A673 (cell line): ENCODE measurements around the gene CYTH1. TPM values are rescaled to one million over a fixed set of nuclear protein-coding genes. Genes with fewer than 3 reads are reported as not detected.

Experiments used
- BruUV-seq: library from RNA; stranded (reverse); fragments of 400-500 nt; replicated peaks from 2 replicates; lab custom pipeline; 2021; lab: Mats Ljungman, UMichigan
- CTCF ChIA-PET: fragments of 300-600 bp; sonication (Branson Sonifier 250); formaldehyde crosslinking; loops from one replicate; lab custom pipeline; 2022; ENCODE audit warnings: antibody characterized with exemption; lab: Charles Lee
- POLR2A ChIA-PET: fragments of 300-600 bp; sonication (Branson Sonifier 250); formaldehyde crosslinking; loops from one replicate; lab custom pipeline; 2022; ENCODE audit warnings: antibody characterized with exemption; ENCODE audit not compliant: low non-redundant PET; lab: Charles Lee
- DNase-seq: peaks from one replicate; pipeline ENCODE4 v3.0.0-alpha.2; 2015; ENCODE audit warnings: low spot score
- H3K27ac ChIP-seq: fragments of 200-600 bp; sonication (generic); 2 replicates; pipeline ENCODE4 v1.5.1; 2016; ENCODE audit warnings: mixed run types, low read depth, mild to moderate bottlenecking, mixed read lengths, antibody characterized with exemption, low read length; ENCODE audit not compliant: poor library complexity, severe bottlenecking
- H3K27me3 ChIP-seq: fragments of 200-600 bp; sonication (generic); replicated peaks from 2 replicates; pipeline ENCODE4 v1.6.1; 2017; ENCODE audit warnings: mixed run types, low read depth, mild to moderate bottlenecking, mixed read lengths, antibody characterized with exemption, low read length; ENCODE audit not compliant: insufficient read depth, poor library complexity
- H3K36me3 ChIP-seq: fragments of 200-600 bp; sonication (generic); 2 replicates; pipeline ENCODE4 v1.6.1; 2016; ENCODE audit warnings: mixed run types, mild to moderate bottlenecking, mixed read lengths, antibody characterized with exemption, low read length; ENCODE audit not compliant: insufficient read depth, poor library complexity, severe bottlenecking
- H3K4me1 ChIP-seq: fragments of 200-600 bp; sonication (generic); 2 replicates; pipeline ENCODE4 v1.6.1; 2017; ENCODE audit warnings: mixed run types, mild to moderate bottlenecking, mixed read lengths, antibody characterized with exemption, low read length; ENCODE audit not compliant: insufficient read depth, poor library complexity, severe bottlenecking
- H3K4me3 ChIP-seq: fragments of 200-600 bp; sonication (generic); 2 replicates; pipeline ENCODE4 v1.5.1; 2016; ENCODE audit warnings: low read depth, mixed run types, mild to moderate bottlenecking, mixed read lengths, low read length; ENCODE audit not compliant: poor library complexity, severe bottlenecking
- H3K9me3 ChIP-seq: fragments of 200-600 bp; sonication (generic); 2 replicates; pipeline ENCODE4 v1.6.1; 2016; ENCODE audit warnings: mixed run types, low read depth, mild to moderate bottlenecking, mixed read lengths, antibody characterized with exemption, low read length; ENCODE audit not compliant: poor library complexity, severe bottlenecking
- CTCF ChIP-seq: fragments of 300-800, 200-600 bp; sonication (generic); conservative IDR thresholded peaks from 2 replicates; pipeline ENCODE4 v1.5.1; 2017; ENCODE audit warnings: low read depth, mild to moderate bottlenecking, antibody characterized with exemption, low read length, moderate library complexity, mixed read lengths
- EZH2 ChIP-seq: fragments of 200-600 bp; sonication (generic); IDR thresholded peaks from 2 replicates; pipeline ENCODE4 v1.6.1; 2017; ENCODE audit warnings: borderline replicate concordance, low read depth, mild to moderate bottlenecking, mixed read lengths, antibody characterized with exemption, low read length; ENCODE audit not compliant: poor library complexity, severe bottlenecking
- intact Hi-C: fragments of 100-400 bp; cut with micrococcal nuclease; formaldehyde crosslinking; loops from one replicate; pipeline ENCODE4 v1.10.0; 2022; ENCODE audit not compliant: unreplicated experiment
- total RNA-seq: library from RNA; stranded (reverse); gene quantifications from 2 replicates; pipeline ENCODE4 v1.2.3, GENCODE V29; 2021

Gene CYTH1
- total RNA-seq, 1 experiment from 2014 or later: 17.9 TPM

GRCh38 chr17:78717431-78717980 is 64.6 kb downstream of the CYTH1 start:
- peak overlapping the region; percentile 26 for H3K27ac ChIP-seq
- POLR2A ChIA-PET: no interaction called here
- no peaks in the 10 kb centered on the region for H3K9me3 ChIP-seq
- no peaks in the 10 kb centered on the region for H3K36me3 ChIP-seq
- TF ChIP-seq EZH2 (no peak), CTCF (no peak)
- H3K4me1 ChIP-seq: peaks cover 43% of the 10 kb centered on the region
- H3K27me3 ChIP-seq: no peaks in the 10 kb centered on the region
- intact Hi-C loops: no loop called here
- CTCF ChIA-PET: interaction anchor here (1.6 kb wide), 1 partner anchor 10 kb away, joined by 4 read pairs; no protein-coding TSS in a partner anchor
- BruUV-seq: no TSS peak
- peak overlapping the region; percentile 34 for H3K4me3 ChIP-seq
- peak; percentile 54 for DNase-seq

- ChIA-PET CTCF (interaction anchor here (1.6 kb wide), 1 partner anchor 9 kb away, joined by 4 read pairs; no protein-coding TSS in a partner anchor), POLR2A (no interaction called here)
- H3K4me3 ChIP-seq: peak overlapping the region; percentile 34
- H3K4me1 ChIP-seq: peaks cover 37% of the 10 kb centered on the region
- H3K27me3 ChIP-seq: no peaks in the 10 kb centered on the region
- TF ChIP-seq EZH2 (no peak), CTCF (no peak)
- intact Hi-C loops: no loop called here
- H3K36me3 ChIP-seq: no peaks in the 10 kb centered on the region
- DNase-seq: peak; percentile 59
- no peaks in the 10 kb centered on the region for H3K9me3 ChIP-seq
- peak overlapping the region; percentile 26 for H3K27ac ChIP-seq
- no TSS peak for BruUV-seq
Observed at GRCh38 chr17:78716814-78717393, 65.2 kb downstream of the CYTH1 start.

GRCh38 chr17:78716292-78716691 is 65.8 kb downstream of the CYTH1 start:
- TF ChIP-seq CTCF (no peak), EZH2 (no peak)
- Histone ChIP-seq H3K27me3 (no peaks in the 10 kb centered on the region), H3K27ac (no peak overlapping the region), H3K4me3 (peak overlapping the region; percentile 34), H3K36me3 (no peaks in the 10 kb centered on the region), H3K4me1 (peaks cover 31% of the 10 kb centered on the region), H3K9me3 (no peaks in the 10 kb centered on the region)
- intact Hi-C loops: no loop called here
- ChIA-PET CTCF (interaction anchor here (1.6 kb wide), 1 partner anchor 9 kb away, joined by 4 read pairs; no protein-coding TSS in a partner anchor), POLR2A (no interaction called here)
- DNase-seq: no peak
- no TSS peak for BruUV-seq
